A673 (cell line): ENCODE results near the gene FGF14. TPM values are rescaled to one million over a fixed set of nuclear protein-coding genes. Genes with fewer than 3 reads are reported as not detected.
"Not testable (repeated sequence)": the region's sequence is repeated elsewhere in the genome, so short reads cannot be mapped to it uniquely, and the experiment has no call there.

Experiments used
- BruUV-seq: library from RNA; stranded (reverse); fragments of 400-500 nt; replicated peaks from 2 replicates; lab custom pipeline; 2021; lab: Mats Ljungman, UMichigan
- CTCF ChIA-PET: fragments of 300-600 bp; sonication (Branson Sonifier 250); formaldehyde crosslinking; loops from one replicate; lab custom pipeline; 2022; ENCODE audit warnings: antibody characterized with exemption; lab: Charles Lee
- POLR2A ChIA-PET: fragments of 300-600 bp; sonication (Branson Sonifier 250); formaldehyde crosslinking; loops from one replicate; lab custom pipeline; 2022; ENCODE audit warnings: antibody characterized with exemption; ENCODE audit not compliant: low non-redundant PET; lab: Charles Lee
- DNase-seq: peaks from one replicate; pipeline ENCODE4 v3.0.0-alpha.2; 2015; ENCODE audit warnings: low spot score
- H3K27ac ChIP-seq: fragments of 200-600 bp; sonication (generic); 2 replicates; pipeline ENCODE4 v1.5.1; 2016; ENCODE audit warnings: mixed run types, low read depth, mild to moderate bottlenecking, mixed read lengths, antibody characterized with exemption, low read length; ENCODE audit not compliant: poor library complexity, severe bottlenecking
- H3K27me3 ChIP-seq: fragments of 200-600 bp; sonication (generic); replicated peaks from 2 replicates; pipeline ENCODE4 v1.6.1; 2017; ENCODE audit warnings: mixed run types, low read depth, mild to moderate bottlenecking, mixed read lengths, antibody characterized with exemption, low read length; ENCODE audit not compliant: insufficient read depth, poor library complexity
- H3K36me3 ChIP-seq: fragments of 200-600 bp; sonication (generic); 2 replicates; pipeline ENCODE4 v1.6.1; 2016; ENCODE audit warnings: mixed run types, mild to moderate bottlenecking, mixed read lengths, antibody characterized with exemption, low read length; ENCODE audit not compliant: insufficient read depth, poor library complexity, severe bottlenecking
- H3K4me1 ChIP-seq: fragments of 200-600 bp; sonication (generic); 2 replicates; pipeline ENCODE4 v1.6.1; 2017; ENCODE audit warnings: mixed run types, mild to moderate bottlenecking, mixed read lengths, antibody characterized with exemption, low read length; ENCODE audit not compliant: insufficient read depth, poor library complexity, severe bottlenecking
- H3K4me3 ChIP-seq: fragments of 200-600 bp; sonication (generic); 2 replicates; pipeline ENCODE4 v1.5.1; 2016; ENCODE audit warnings: low read depth, mixed run types, mild to moderate bottlenecking, mixed read lengths, low read length; ENCODE audit not compliant: poor library complexity, severe bottlenecking
- H3K9me3 ChIP-seq: fragments of 200-600 bp; sonication (generic); 2 replicates; pipeline ENCODE4 v1.6.1; 2016; ENCODE audit warnings: mixed run types, low read depth, mild to moderate bottlenecking, mixed read lengths, antibody characterized with exemption, low read length; ENCODE audit not compliant: poor library complexity, severe bottlenecking
- EZH2 ChIP-seq: fragments of 200-600 bp; sonication (generic); IDR thresholded peaks from 2 replicates; pipeline ENCODE4 v1.6.1; 2017; ENCODE audit warnings: borderline replicate concordance, low read depth, mild to moderate bottlenecking, mixed read lengths, antibody characterized with exemption, low read length; ENCODE audit not compliant: poor library complexity, severe bottlenecking
- intact Hi-C: fragments of 100-400 bp; cut with micrococcal nuclease; formaldehyde crosslinking; loops from one replicate; pipeline ENCODE4 v1.10.0; 2022; ENCODE audit not compliant: unreplicated experiment
- total RNA-seq: library from RNA; stranded (reverse); gene quantifications from 2 replicates; pipeline ENCODE4 v1.2.3, GENCODE V29; 2021
- TF ChIP-seq, protein P1 (sequence below): fragments of 300-800, 200-600 bp; sonication (generic); conservative IDR thresholded peaks from 2 replicates; pipeline ENCODE4 v1.5.1; 2017; ENCODE audit warnings: low read depth, mild to moderate bottlenecking, antibody characterized with exemption, low read length, moderate library complexity, mixed read lengths

Gene FGF14
- total RNA-seq, 1 experiment from 2014 or later: 19.7 TPM

DNA sequence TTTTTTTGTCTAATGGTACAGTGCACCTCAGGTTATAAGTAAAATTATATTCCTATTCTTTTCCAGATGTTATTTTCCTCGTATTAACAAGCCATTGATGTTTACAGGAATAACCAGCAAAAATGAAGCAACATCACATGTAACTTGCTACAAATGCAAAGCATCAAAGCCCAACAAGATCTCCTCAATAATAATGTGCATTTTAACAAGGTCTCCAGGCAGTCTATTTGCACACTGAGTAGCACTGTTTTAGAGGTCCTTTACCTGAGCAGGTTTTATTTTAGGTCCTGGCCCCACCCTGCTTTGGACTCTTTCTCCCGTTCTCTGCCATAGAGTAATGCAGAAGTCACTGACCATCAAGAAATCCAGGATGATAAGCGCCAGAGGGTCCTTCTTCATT, 298.4 kb downstream of the FGF14 start:
- intact Hi-C loops: no loop called here
- DNase-seq: no peak
- Histone ChIP-seq H3K4me1 (no peaks in the 10 kb centered on the region), H3K36me3 (no peaks in the 10 kb centered on the region), H3K27me3 (no peaks in the 10 kb centered on the region), H3K9me3 (no peaks in the 10 kb centered on the region), H3K27ac (no peak overlapping the region), H3K4me3 (no peak overlapping the region)
- CTCF ChIA-PET: no interaction called here
- POLR2A ChIA-PET: no interaction called here
- BruUV-seq: no TSS peak
- TF ChIP-seq, protein P1, sequence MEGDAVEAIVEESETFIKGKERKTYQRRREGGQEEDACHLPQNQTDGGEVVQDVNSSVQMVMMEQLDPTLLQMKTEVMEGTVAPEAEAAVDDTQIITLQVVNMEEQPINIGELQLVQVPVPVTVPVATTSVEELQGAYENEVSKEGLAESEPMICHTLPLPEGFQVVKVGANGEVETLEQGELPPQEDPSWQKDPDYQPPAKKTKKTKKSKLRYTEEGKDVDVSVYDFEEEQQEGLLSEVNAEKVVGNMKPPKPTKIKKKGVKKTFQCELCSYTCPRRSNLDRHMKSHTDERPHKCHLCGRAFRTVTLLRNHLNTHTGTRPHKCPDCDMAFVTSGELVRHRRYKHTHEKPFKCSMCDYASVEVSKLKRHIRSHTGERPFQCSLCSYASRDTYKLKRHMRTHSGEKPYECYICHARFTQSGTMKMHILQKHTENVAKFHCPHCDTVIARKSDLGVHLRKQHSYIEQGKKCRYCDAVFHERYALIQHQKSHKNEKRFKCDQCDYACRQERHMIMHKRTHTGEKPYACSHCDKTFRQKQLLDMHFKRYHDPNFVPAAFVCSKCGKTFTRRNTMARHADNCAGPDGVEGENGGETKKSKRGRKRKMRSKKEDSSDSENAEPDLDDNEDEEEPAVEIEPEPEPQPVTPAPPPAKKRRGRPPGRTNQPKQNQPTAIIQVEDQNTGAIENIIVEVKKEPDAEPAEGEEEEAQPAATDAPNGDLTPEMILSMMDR: no peak
- no peak for TF ChIP-seq EZH2

DNA sequence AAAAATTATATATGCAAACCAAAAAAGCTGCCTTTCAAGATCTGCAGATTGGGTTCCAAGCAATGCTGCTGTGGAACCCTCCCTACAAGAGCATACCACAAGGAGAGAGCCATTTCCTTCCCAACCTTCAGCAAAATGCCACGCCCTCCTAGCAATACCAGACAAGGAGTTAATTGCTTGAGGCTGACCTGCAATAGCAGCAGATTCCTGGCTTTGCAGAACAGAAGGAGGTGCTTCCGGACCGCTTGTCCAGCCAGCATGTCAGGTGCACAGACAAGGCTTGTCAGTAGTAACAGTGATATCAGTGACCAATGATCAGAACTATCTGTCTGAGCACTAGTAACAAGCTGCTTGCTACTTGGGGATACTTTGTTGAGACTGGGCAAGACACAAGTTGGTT, 301.6 kb downstream of the FGF14 start:
- CTCF ChIA-PET: interaction anchor here (0.8 kb wide), 1 partner anchor 9 kb away, joined by 3 read pairs; no protein-coding TSS in a partner anchor
- no peaks in the 10 kb centered on the region for H3K36me3 ChIP-seq

DNA sequence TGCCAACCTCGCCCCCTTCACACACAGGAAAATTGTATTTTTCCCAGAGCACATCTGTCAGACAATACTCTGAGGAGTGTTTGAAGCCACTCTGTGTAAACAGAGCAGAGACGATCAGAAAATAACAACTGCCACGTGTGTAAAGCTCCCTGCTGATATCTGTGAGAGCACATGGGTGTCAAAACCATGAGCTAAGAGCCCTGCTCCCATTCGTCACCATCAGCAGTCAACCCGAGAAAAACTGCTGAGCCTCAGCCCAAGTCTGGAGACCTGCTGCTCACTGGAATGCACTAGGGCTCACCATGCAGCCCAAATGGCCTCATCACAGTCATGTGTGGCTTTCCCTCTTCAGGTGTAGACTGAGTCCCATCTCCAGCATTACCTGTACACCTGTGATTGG, 304.1 kb downstream of the FGF14 start:
- TF ChIP-seq, protein P1: no peak
- TF ChIP-seq EZH2: no peak
- CTCF ChIA-PET: no interaction called here
- no TSS peak for BruUV-seq
- H3K9me3 ChIP-seq: no peaks in the 10 kb centered on the region
- POLR2A ChIA-PET: no interaction called here
- DNase-seq: no peak
- H3K27me3 ChIP-seq: no peaks in the 10 kb centered on the region
- no peak overlapping the region for H3K27ac ChIP-seq
- H3K4me1 ChIP-seq: peaks cover 9% of the 10 kb centered on the region
- no peaks in the 10 kb centered on the region for H3K36me3 ChIP-seq
- intact Hi-C loops: no loop called here
- no peak overlapping the region for H3K4me3 ChIP-seq

More for the DNA sequence above, 301.6 kb downstream of the FGF14 start:
- Histone ChIP-seq H3K9me3 (no peaks in the 10 kb centered on the region), H3K4me3 (no peak overlapping the region), H3K27ac (no peak overlapping the region), H3K4me1 (peaks cover 9% of the 10 kb centered on the region), H3K27me3 (no peaks in the 10 kb centered on the region)
- TF ChIP-seq EZH2: no peak
- no TSS peak for BruUV-seq
- intact Hi-C loops: no loop called here
- POLR2A ChIA-PET: no interaction called here
- no peak for DNase-seq

GRCh38 chr13:102093288-102093687, 308.6 kb downstream of the FGF14 start:
- H3K27ac ChIP-seq, BruUV-seq, POLR2A ChIA-PET, H3K9me3 ChIP-seq, CTCF ChIA-PET, H3K4me3 ChIP-seq, H3K4me1 ChIP-seq, intact Hi-C loops, H3K36me3 ChIP-seq, H3K27me3 ChIP-seq, DNase-seq: not testable (repeated sequence)
